ENCODE results near the gene MUS81. TPM values are rescaled to one million over a fixed set of nuclear protein-coding genes. Genes with fewer than 3 reads are reported as not detected.

MUS81 gene
- total RNA-seq, result 100 to 1,000 TPM in 1 of 4 donors, 10 to 100 TPM in 3; 58.3 to 191 (median 81.2) TPM

GRCh38 chr11:65860278-65861164, at the start of gene MUS81:
Gene MUS81, plus strand, starts transcription at chr11:65860433. Its CDS starts 321 bp downstream, at chr11:65860754.
- intact Hi-C loops (cut with DNase I; ENCODE audit: low total_unique reads), result no loop called here
- Histone ChIP-seq H3K4me3 (peak within 1 kb of the TSS; percentile 65 to 97 (median 88)), H3K36me3 (peaks cover under 1 to 25% (median 15%) of the 10 kb centered on the region in 4 donors), H3K27me3 (no peaks in the 10 kb centered on the region), H3K4me1 (peaks cover 26 to 45% (median 36%) of the 10 kb centered on the region in 4 donors), H3K27ac (peak within 1 kb of the TSS; percentile 97 to 100 (median 100)), H3K9me3 (no peaks in the 10 kb centered on the region)
- no peak for TF ChIP-seq EP300 (IDR thresholded peaks at IDR 0.05; ENCODE audit: low read depth)
- TF ChIP-seq CTCF (IDR thresholded peaks at IDR 0.05), result peak; percentile 79 to 95 (median 87)
- peak; percentile 85 for TF ChIP-seq POLR2A (IDR thresholded peaks at IDR 0.05)
- peak; percentile 84 to 91 (median 86) for TF ChIP-seq POLR2AphosphoS5 (IDR thresholded peaks at IDR 0.05)
- in situ Hi-C loops (cut with MboI; ENCODE audit: low pct_ligation_motif_present in 1 of 4, low pct_unique_long_range_greater_than_20kb in 1 of 4, low sequenced_read_pairs in 3 of 4), result no loop called here
- WGBS, 2 donors (ENCODE audit: low coverage in 1 of 2), result 1% methylated on average over 55 of the region's 78 CpGs; no CpG with 5 or more reads in 1 of the 2 donors
- peak; percentile 99 for DNase-seq

GRCh38 chr11:65811764-65812475, 48.3 kb upstream of the MUS81 start:
- no peak for DNase-seq
- intact Hi-C loops (cut with DNase I; ENCODE audit: low total_unique reads) (no loop called here), in situ Hi-C loops (cut with MboI; ENCODE audit: low pct_ligation_motif_present in 1 of 4, low pct_unique_long_range_greater_than_20kb in 1 of 4, low sequenced_read_pairs in 3 of 4) (loop anchor here in 3 of 4 donors (25.0 kb wide), 1 partner anchor 100 kb away; the partner anchor contains the start of genes KAT5 (in 3 of the 3) and RNASEH2C (in 3 of the 3))
- no peak overlapping the region for H3K4me3 ChIP-seq
- H3K27ac ChIP-seq, result no peak overlapping the region
- H3K27me3 ChIP-seq, result peaks cover 23% of the 10 kb centered on the region
- H3K9me3 ChIP-seq, result no peaks in the 10 kb centered on the region
- no peaks in the 10 kb centered on the region for H3K36me3 ChIP-seq
- peaks cover 0 to 6% (median under 1%) of the 10 kb centered on the region in 4 donors for H3K4me1 ChIP-seq
- WGBS, 2 donors (ENCODE audit: low coverage in 1 of 2), result 67 to 70% methylated on average over 3 to 19 of the region's 19 CpGs
- no peak for TF ChIP-seq EP300 (IDR thresholded peaks at IDR 0.05; ENCODE audit: low read depth)
- TF ChIP-seq POLR2A (IDR thresholded peaks at IDR 0.05), result no peak
- no peak for TF ChIP-seq POLR2AphosphoS5 (IDR thresholded peaks at IDR 0.05)
- no peak for TF ChIP-seq CTCF (IDR thresholded peaks at IDR 0.05)

- no peak for TF ChIP-seq POLR2AphosphoS5 (IDR thresholded peaks at IDR 0.05)
- no peak for TF ChIP-seq CTCF (IDR thresholded peaks at IDR 0.05)
- TF ChIP-seq EP300 (IDR thresholded peaks at IDR 0.05; ENCODE audit: low read depth), result no peak
- no peak for TF ChIP-seq POLR2A (IDR thresholded peaks at IDR 0.05)
- in situ Hi-C loops (cut with MboI; ENCODE audit: low pct_ligation_motif_present in 1 of 4, low pct_unique_long_range_greater_than_20kb in 1 of 4, low sequenced_read_pairs in 3 of 4) (loop anchor here in 3 of 4 donors (25.0 kb wide), 1 partner anchor 102 kb away; the partner anchor contains the start of genes KAT5 (in 3 of the 3) and RNASEH2C (in 3 of the 3)), intact Hi-C loops (cut with DNase I; ENCODE audit: low total_unique reads) (no loop called here)
- WGBS, 2 donors (ENCODE audit: low coverage in 1 of 2), result 64 to 79% methylated on average over 13 to 18 of the region's 18 CpGs
- Histone ChIP-seq H3K36me3 (no peaks in the 10 kb centered on the region), H3K4me3 (no peak overlapping the region), H3K9me3 (no peaks in the 10 kb centered on the region), H3K27me3 (peaks cover under 1% of the 10 kb centered on the region), H3K27ac (no peak overlapping the region), H3K4me1 (peaks cover 0 to 17% (median 6%) of the 10 kb centered on the region in 4 donors)
- DNase-seq, result no peak
Measured at GRCh38 chr11:65814131-65814985, 45.9 kb upstream of the MUS81 start.

All from transverse colon (tissue), 4 donors.